Hematopoietic multipotent progenitor cell treated with erythropoietin and hydrocortisone succinate and interleukin-3 and kit ligand, for 8 days (in vitro differentiated cells): ENCODE results near the gene PLB1.
"Not testable (repeated sequence)": the region's sequence is repeated elsewhere in the genome, so short reads cannot be mapped to it uniquely, and the experiment has no call there.

Experiments
- DNase-seq: peaks from one replicate; pipeline ENCODE4 v3.0.0-alpha.2; 2015

The PLB1 gene

GRCh38 chr2:28650266-28650584 lies 154.4 kb downstream of the PLB1 start:
- no peak for DNase-seq

- no peak for DNase-seq
These were observed 156.4 kb downstream of the PLB1 start for GRCh38 chr2:28652217-28652616.

- DNase-seq = no peak
These were observed 158.2 kb downstream of the PLB1 start for GRCh38 chr2:28653892-28654662.

GRCh38 chr2:28654663-28655320 lies 158.9 kb downstream of the PLB1 start:
- DNase-seq = no peak

- DNase-seq = no peak
These were observed 161.2 kb downstream of the PLB1 start for GRCh38 chr2:28656937-28657615.

GRCh38 chr2:28658369-28658768 lies 162.5 kb downstream of the PLB1 start:
- no peak for DNase-seq

GRCh38 chr2:28659127-28659526 lies 163.3 kb downstream of the PLB1 start:
- no peak for DNase-seq

- no peak for DNase-seq
These were observed 165.7 kb downstream of the PLB1 start for GRCh38 chr2:28661589-28662001.

GRCh38 chr2:28662044-28662443 lies 166.2 kb downstream of the PLB1 start:
- DNase-seq = no peak

GRCh38 chr2:28662468-28663181 lies 166.8 kb downstream of the PLB1 start:
- DNase-seq = no peak

- DNase-seq = no peak
These were observed 167.5 kb downstream of the PLB1 start for GRCh38 chr2:28663359-28663758.

- DNase-seq = no peak
These were observed 168.4 kb downstream of the PLB1 start for GRCh38 chr2:28664120-28664842.

- DNase-seq = no peak
These were observed 169.3 kb downstream of the PLB1 start for GRCh38 chr2:28665041-28665704.

- DNase-seq = not testable (repeated sequence)
These were observed 170.0 kb downstream of the PLB1 start for GRCh38 chr2:28665811-28666377.

- DNase-seq = no peak
These were observed 170.8 kb downstream of the PLB1 start for GRCh38 chr2:28666496-28667184.

GRCh38 chr2:28667261-28667660 lies 171.4 kb downstream of the PLB1 start:
- no peak for DNase-seq

GRCh38 chr2:28668106-28668814 lies 172.4 kb downstream of the PLB1 start:
- no peak for DNase-seq

GRCh38 chr2:28668880-28669279 lies 173.0 kb downstream of the PLB1 start:
- no peak for DNase-seq

- DNase-seq = no peak
These were observed 175.0 kb downstream of the PLB1 start for GRCh38 chr2:28670856-28671255.

GRCh38 chr2:28673338-28673737 lies 177.5 kb downstream of the PLB1 start:
- no peak for DNase-seq
